Prostate gland (tissue), 2 donors: Measurements from ENCODE around the gene HMGB4. TPM values are rescaled to one million over a fixed set of nuclear protein-coding genes. Genes with fewer than 3 reads are reported as not detected.

Experiments used
- DNase-seq: peaks from one replicate; pipeline ENCODE4 v3.0.0-alpha.2; 2019; ENCODE audit warnings: low spot score
- H3K27ac ChIP-seq, 2 donors: fragments of 200-600 bp; sonication (generic); 2 replicates each; pipeline ENCODE4 v1.5.1; 2017 to 2019
- H3K27me3 ChIP-seq: fragments of 200-600 bp; sonication (generic); replicated peaks from 2 replicates; pipeline ENCODE4 v1.5.1; 2019; ENCODE audit not compliant: insufficient read depth
- H3K36me3 ChIP-seq, 2 donors: fragments of 200-600 bp; sonication (generic); 1 replicate in 1 of 2; 2 replicates in 1 of 2; pipeline versions ENCODE4 v1.5.1 to v1.8.1; 2017 to 2019
- H3K4me1 ChIP-seq: fragments of 200-600 bp; sonication (generic); replicated peaks from 2 replicates; pipeline ENCODE4 v1.5.1; 2019
- H3K4me3 ChIP-seq, 2 donors: fragments of 200-600 bp; sonication (generic); 2 replicates each; pipeline ENCODE4 v1.5.1; 2017 to 2019
- H3K9me3 ChIP-seq: fragments of 200-600 bp; sonication (generic); 2 replicates; pipeline ENCODE4 v1.5.1; 2017
- POLR2A ChIP-seq: fragments of 450-650 bp; IDR thresholded peaks from one replicate; pipeline ENCODE4 v1.6.1; 2016; ENCODE audit warnings: antibody characterized with exemption, mild to moderate bottlenecking
- POLR2AphosphoS5 ChIP-seq: sonication (generic); formaldehyde crosslinking; IDR thresholded peaks from one replicate; pipeline ENCODE4 v1.6.1; 2017; ENCODE audit warnings: antibody characterized with exemption
- WGBS: methylation state at CpG from one replicate; pipeline ENCODE4 v1.1.5; 2018; 5-methylcytosine and 5-hydroxymethylcytosine counted together
- intact Hi-C: fragments of 100-400 bp; cut with DNase I; formaldehyde crosslinking; loops from one replicate; pipeline ENCODE4 v1.14.2; 2022
- total RNA-seq, 2 donors: library from RNA; depleted of rRNA; stranded (reverse); fragments of >200 nt; gene quantifications; one replicate each; pipeline ENCODE4 v1.1.0, GENCODE V29; 2016
- TF ChIP-seq, protein P1 (sequence below), 4 experiments: fragments of 200-600 bp in 2 of 4; fragments of 450-650 bp in 2 of 4; sonication (generic) in 2 of 4; IDR thresholded peaks; 1 replicate in 3 of 4; 2 replicates in 1 of 4; pipeline ENCODE4 v1.5.1; 2016 to 2019; ENCODE audit warnings: antibody characterized with exemption in 4 of 4, mild to moderate bottlenecking in 2 of 4, moderate library complexity in 2 of 4

The HMGB4 gene
- total RNA-seq, 2 donors from 2014 or later: 25.1 TPM; not detected in 1

DNA sequence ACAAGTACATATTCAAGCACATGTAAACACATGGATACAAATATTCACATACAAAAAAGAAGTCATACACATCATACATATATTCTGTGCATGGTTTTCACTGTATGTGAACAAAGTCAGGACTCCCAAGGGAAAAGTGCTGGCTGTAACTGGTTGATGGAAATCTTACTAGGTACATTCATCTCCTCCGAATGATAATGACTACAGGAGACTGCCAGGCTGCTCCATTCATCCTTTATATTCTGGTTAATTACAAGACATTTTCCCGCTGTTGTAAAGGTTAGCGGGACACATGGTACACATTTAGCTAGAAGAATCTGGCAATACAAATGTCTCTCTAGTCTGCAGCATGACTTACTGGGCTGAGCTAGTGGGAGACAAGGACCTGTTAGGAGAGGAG lies 26.2 kb upstream of the HMGB4 start:
- WGBS: 88% methylated on average over 3 of the region's 3 CpGs
- intact Hi-C loops: no loop called here

GRCh38 chr1:33841494-33841893 lies 22.4 kb upstream of the HMGB4 start:
- DNase-seq: no peak
- intact Hi-C loops: no loop called here
- no peaks in the 10 kb centered on the region for H3K36me3 ChIP-seq
- no peaks in the 10 kb centered on the region for H3K9me3 ChIP-seq
- H3K27ac ChIP-seq: no peak overlapping the region
- H3K4me1 ChIP-seq: no peaks in the 10 kb centered on the region
- no peak for TF ChIP-seq POLR2AphosphoS5
- TF ChIP-seq, protein P1, sequence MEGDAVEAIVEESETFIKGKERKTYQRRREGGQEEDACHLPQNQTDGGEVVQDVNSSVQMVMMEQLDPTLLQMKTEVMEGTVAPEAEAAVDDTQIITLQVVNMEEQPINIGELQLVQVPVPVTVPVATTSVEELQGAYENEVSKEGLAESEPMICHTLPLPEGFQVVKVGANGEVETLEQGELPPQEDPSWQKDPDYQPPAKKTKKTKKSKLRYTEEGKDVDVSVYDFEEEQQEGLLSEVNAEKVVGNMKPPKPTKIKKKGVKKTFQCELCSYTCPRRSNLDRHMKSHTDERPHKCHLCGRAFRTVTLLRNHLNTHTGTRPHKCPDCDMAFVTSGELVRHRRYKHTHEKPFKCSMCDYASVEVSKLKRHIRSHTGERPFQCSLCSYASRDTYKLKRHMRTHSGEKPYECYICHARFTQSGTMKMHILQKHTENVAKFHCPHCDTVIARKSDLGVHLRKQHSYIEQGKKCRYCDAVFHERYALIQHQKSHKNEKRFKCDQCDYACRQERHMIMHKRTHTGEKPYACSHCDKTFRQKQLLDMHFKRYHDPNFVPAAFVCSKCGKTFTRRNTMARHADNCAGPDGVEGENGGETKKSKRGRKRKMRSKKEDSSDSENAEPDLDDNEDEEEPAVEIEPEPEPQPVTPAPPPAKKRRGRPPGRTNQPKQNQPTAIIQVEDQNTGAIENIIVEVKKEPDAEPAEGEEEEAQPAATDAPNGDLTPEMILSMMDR (IDR thresholded peaks at IDR 0.05): no peak
- TF ChIP-seq POLR2A: no peak
- 46% methylated on average over 1 of the region's 1 CpG for WGBS
- no peaks in the 10 kb centered on the region for H3K27me3 ChIP-seq
- no peak overlapping the region for H3K4me3 ChIP-seq

More for the DNA sequence above, 26.2 kb upstream of the HMGB4 start:
- TF ChIP-seq, protein P1 (IDR thresholded peaks at IDR 0.05): no peak
- TF ChIP-seq POLR2A (no peak), POLR2AphosphoS5 (no peak)
- H3K9me3 ChIP-seq: no peaks in the 10 kb centered on the region
- H3K27ac ChIP-seq: no peak overlapping the region
- no peaks in the 10 kb centered on the region for H3K4me1 ChIP-seq
- no peaks in the 10 kb centered on the region for H3K36me3 ChIP-seq
- no peak overlapping the region for H3K4me3 ChIP-seq
- no peak for DNase-seq
- H3K27me3 ChIP-seq: no peaks in the 10 kb centered on the region

DNA sequence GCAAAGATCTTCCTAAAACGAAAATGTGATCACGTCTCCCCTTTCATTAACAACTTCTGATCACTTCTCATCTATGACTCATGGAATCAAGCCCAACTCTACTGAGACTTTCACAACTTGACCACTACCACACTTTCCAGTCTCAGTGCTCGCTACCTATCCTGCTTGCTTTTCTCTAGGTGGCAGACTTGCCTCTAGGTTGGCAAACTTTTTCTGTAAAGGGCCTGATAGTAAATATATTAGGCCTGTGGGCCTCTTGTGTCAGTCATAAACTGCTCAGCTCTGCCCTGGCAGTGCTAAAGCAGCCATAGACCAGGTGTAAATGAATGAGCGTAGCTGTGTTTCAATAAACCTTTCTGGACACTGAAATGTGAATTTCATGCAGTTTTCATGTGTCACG lies 21.5 kb upstream of the HMGB4 start:
- no peak for DNase-seq
- Histone ChIP-seq H3K4me3 (no peak overlapping the region), H3K27ac (no peak overlapping the region), H3K36me3 (no peaks in the 10 kb centered on the region), H3K27me3 (no peaks in the 10 kb centered on the region), H3K9me3 (no peaks in the 10 kb centered on the region), H3K4me1 (no peaks in the 10 kb centered on the region)
- intact Hi-C loops: no loop called here
- WGBS: 94% methylated on average over 5 of the region's 5 CpGs
- TF ChIP-seq POLR2A (no peak), POLR2AphosphoS5 (no peak)
- TF ChIP-seq, protein P1 (IDR thresholded peaks at IDR 0.05): no peak

DNA sequence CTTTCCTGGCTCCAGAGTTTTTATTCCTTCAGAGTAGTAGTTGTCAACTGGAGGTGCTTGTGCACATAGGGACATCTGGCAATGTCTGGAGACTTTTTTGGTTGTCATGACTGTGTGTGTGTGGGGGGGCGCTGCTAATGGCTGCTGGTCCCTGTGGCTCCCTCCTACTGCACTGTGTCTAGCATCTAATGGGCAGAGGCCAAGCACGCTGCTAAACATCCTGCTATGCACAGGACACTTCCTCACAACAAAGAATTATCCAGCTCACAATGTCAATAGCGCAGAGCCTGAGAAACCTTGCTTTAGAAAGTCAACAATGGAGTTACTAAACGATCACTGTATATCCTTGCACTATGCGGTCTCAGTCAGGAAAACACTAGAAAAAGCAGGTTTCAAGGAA lies 19.7 kb upstream of the HMGB4 start:
- Histone ChIP-seq H3K36me3 (no peaks in the 10 kb centered on the region), H3K27ac (no peak overlapping the region), H3K4me1 (no peaks in the 10 kb centered on the region), H3K4me3 (no peak overlapping the region), H3K9me3 (no peaks in the 10 kb centered on the region), H3K27me3 (no peaks in the 10 kb centered on the region)
- WGBS: 62% methylated on average over 5 of the region's 5 CpGs
- DNase-seq: no peak
- intact Hi-C loops: no loop called here
- no peak for TF ChIP-seq POLR2A
- TF ChIP-seq POLR2AphosphoS5: peak; percentile 42
- TF ChIP-seq, protein P1 (IDR thresholded peaks at IDR 0.05): no peak

- intact Hi-C loops: no loop called here
- Histone ChIP-seq H3K36me3 (no peaks in the 10 kb centered on the region), H3K27me3 (no peaks in the 10 kb centered on the region), H3K4me1 (no peaks in the 10 kb centered on the region), H3K27ac (no peak overlapping the region), H3K9me3 (no peaks in the 10 kb centered on the region), H3K4me3 (no peak overlapping the region)
- DNase-seq: no peak
- 90% methylated on average over 8 of the region's 8 CpGs for WGBS
- TF ChIP-seq POLR2AphosphoS5: no peak
- no peak for TF ChIP-seq POLR2A
- TF ChIP-seq, protein P1 (IDR thresholded peaks at IDR 0.05): no peak
These were observed 17.0 kb upstream of the HMGB4 start for GRCh38 chr1:33846861-33847260.
